Measurements from ENCODE around the gene LRP3. TPM values are rescaled to one million over a fixed set of nuclear protein-coding genes. Genes with fewer than 3 reads are reported as not detected.
A peak's percentile ranks its signal among the peaks of the same experiment; 100 is the strongest.
"Not testable (repeated sequence)": the region's sequence is repeated elsewhere in the genome, so short reads cannot be mapped to it uniquely, and the experiment has no call there.

Gene LRP3
- total and polyA plus RNA-seq, 9 donors, result 1.2 to 138 (median 82.7) TPM

DNA sequence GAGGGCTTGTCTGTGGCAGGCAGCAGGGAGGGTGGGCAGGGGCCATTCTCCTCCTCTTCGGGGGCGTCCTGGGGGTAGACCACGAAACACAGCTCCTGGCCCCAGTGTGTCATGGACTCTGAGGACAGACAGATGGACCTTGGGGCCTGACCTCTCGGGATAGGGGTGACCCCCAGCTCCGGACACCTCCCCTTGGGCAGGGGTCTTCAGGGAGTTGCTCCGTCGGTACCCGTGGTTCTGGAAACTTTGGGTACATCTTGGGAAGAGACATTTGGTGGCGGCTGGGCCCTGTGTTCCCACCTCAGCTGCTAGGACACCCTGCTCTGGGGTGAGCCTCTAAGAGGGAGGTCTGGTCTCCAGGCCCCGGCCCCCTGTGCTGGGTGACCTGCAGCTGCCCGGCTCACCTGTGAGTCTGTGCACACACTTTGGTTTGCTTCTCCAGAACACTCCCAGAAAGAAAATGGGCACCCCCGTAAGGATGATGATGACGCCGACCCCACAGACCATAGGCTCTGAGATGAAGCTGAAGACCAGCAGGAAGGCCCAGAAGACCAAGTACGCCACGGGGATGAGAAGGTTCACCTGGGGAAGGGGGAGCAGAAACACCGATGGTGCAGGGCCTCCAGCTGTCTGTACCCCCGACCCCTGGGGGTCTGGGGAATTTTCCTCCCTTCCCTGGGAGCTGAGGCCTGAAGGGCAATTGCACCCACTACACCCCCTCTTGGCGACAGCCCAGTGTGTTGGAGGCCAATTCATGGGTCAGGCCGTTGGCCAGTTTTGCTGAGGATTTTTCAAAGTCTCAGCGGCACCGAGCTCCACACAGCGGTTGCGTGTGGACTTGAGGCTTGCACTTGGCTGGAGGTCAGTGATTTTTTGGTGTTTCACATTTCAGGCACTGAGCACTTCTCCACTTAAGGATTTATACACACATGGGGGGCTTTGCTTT, 15.0 kb downstream of the LRP3 start:
- TF ChIP-seq POLR2A (IDR thresholded peaks at IDR 0.05) (no peak), CTCF (IDR thresholded peaks at IDR 0.05) (peak in 1 of 3 donors; percentile 13), EP300 (IDR thresholded peaks at IDR 0.05) (no peak)
- peak; percentile 59 to 86 (median 73) for DNase-seq
- Histone ChIP-seq H3K27ac (peak overlapping the region in 1 of 2 donors; percentile 21), H3K4me1 (ENCODE audit: insufficient read depth) (no peaks in the 10 kb centered on the region), H3K9me3 (no peaks in the 10 kb centered on the region), H3K4me3 (no peak overlapping the region), H3K36me3 (no peaks in the 10 kb centered on the region), H3K27me3 (no peaks in the 10 kb centered on the region)
- whole genome bisulfite sequencing, 3 donors, result 51 to 65% (median 54%) methylated on average over 23 to 24 of the region's 24 CpGs
- intact Hi-C loops (cut with DNase I), result loop anchor here in 2 of 4 donors (10.0 kb wide), 2 partner anchors 64 to 234 kb away; partner anchors contain the start of genes CEP89 (in 1 of the 2) and FAAP24 (in 1 of the 2)

- not testable (repeated sequence) for H3K4me1 ChIP-seq (ENCODE audit: insufficient read depth); H3K4me3 ChIP-seq; H3K27me3 ChIP-seq; H3K27ac ChIP-seq; H3K36me3 ChIP-seq; H3K9me3 ChIP-seq; DNase-seq
- WGBS, 3 donors, result 85 to 96% (median 88%) methylated on average over 7 of the region's 7 CpGs
- intact Hi-C loops (cut with DNase I), result loop anchor here in 2 of 4 donors (10.0 kb wide), 2 partner anchors 65 to 235 kb away; partner anchors contain the start of genes CEP89 (in 1 of the 2) and FAAP24 (in 1 of the 2)
These were observed 15.7 kb downstream of the LRP3 start for GRCh38 chr19:33209850-33210230.

GRCh38 chr19:33210266-33210940, 16.3 kb downstream of the LRP3 start:
- Histone ChIP-seq H3K36me3 (no peaks in the 10 kb centered on the region), H3K27ac (no peak overlapping the region), H3K4me3 (no peak overlapping the region), H3K4me1 (ENCODE audit: insufficient read depth) (no peaks in the 10 kb centered on the region), H3K9me3 (no peaks in the 10 kb centered on the region), H3K27me3 (no peaks in the 10 kb centered on the region)
- TF ChIP-seq EP300 (IDR thresholded peaks at IDR 0.05), result no peak
- intact Hi-C loops (cut with DNase I), result no loop called here
- WGBS, 3 donors, result 84 to 95% (median 86%) methylated on average over 13 to 22 of the region's 22 CpGs
- DNase-seq, result no peak

DNA sequence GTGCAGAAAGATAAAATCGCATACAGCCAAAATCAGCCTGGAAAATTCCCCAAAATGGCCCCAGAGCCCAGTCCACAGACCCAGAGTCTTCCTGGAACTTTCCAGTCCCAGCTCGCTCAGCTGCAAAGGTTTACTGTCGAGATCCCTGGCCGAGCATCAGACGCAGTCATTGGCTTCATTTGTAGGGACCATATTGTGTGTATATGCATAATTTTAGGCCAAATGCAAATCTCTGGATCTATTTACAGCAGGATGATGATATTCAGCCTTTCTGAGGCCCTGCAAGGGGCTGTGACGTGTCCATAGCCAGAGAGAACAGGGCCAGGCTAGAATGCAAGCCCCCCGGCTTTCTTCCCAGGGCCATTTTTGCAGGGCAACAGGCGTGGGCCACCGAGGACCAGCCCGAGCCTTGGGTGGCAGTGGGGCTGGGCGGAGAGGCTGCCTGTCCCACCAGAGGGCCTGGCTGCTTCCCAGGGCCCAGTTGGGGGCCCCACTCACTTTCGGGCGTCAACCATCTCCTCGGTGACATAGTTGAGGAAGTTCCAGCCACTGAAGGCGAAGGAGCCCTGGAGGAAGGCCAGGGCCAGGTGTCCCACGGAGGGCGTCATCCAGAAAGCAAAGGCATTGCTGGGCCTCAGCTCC, 17.8 kb downstream of the LRP3 start:
- Histone ChIP-seq H3K27ac (no peak overlapping the region), H3K4me3 (no peak overlapping the region), H3K4me1 (ENCODE audit: insufficient read depth) (no peaks in the 10 kb centered on the region), H3K36me3 (no peaks in the 10 kb centered on the region), H3K27me3 (no peaks in the 10 kb centered on the region), H3K9me3 (no peaks in the 10 kb centered on the region)
- TF ChIP-seq EP300 (IDR thresholded peaks at IDR 0.05) (no peak), POLR2A (IDR thresholded peaks at IDR 0.05) (no peak), CTCF (IDR thresholded peaks at IDR 0.05) (no peak)
- intact Hi-C loops (cut with DNase I), result no loop called here
- no peak for DNase-seq
- WGBS, 3 donors, result 66 to 78% (median 70%) methylated on average over 14 to 17 of the region's 17 CpGs

GRCh38 chr19:33212436-33213172, 18.5 kb downstream of the LRP3 start:
- Histone ChIP-seq H3K4me3 (no peak overlapping the region), H3K27me3 (no peaks in the 10 kb centered on the region), H3K27ac (no peak overlapping the region), H3K36me3 (no peaks in the 10 kb centered on the region), H3K4me1 (ENCODE audit: insufficient read depth) (no peaks in the 10 kb centered on the region), H3K9me3 (no peaks in the 10 kb centered on the region)
- 70 to 83% (median 78%) methylated on average over 29 to 30 of the region's 30 CpGs for WGBS, 3 donors
- intact Hi-C loops (cut with DNase I), result no loop called here
- TF ChIP-seq EP300 (IDR thresholded peaks at IDR 0.05), result no peak
- TF ChIP-seq POLR2A (IDR thresholded peaks at IDR 0.05), result no peak
- TF ChIP-seq CTCF (IDR thresholded peaks at IDR 0.05), result no peak
- no peak for DNase-seq

Measured in ovary (tissue), 9 donors.